IMR-90 (cell line): ENCODE data around the gene RAB40A. TPM values are rescaled to one million over a fixed set of nuclear protein-coding genes. Genes with fewer than 3 reads are reported as not detected.
A peak's percentile ranks its signal among the peaks of the same experiment; 100 is the strongest.

ENCODE experiments used
- ATAC-seq: fragments of 200-7000 bp; cut with Tn5 transposase; 2 replicates; pipeline ENCODE4 v1.9.1; 2020; ENCODE audit warnings: low read depth, mild to moderate bottlenecking, moderate library complexity
- Bru-seq: library from RNA; stranded (reverse); fragments of 400-500 nt; gene quantifications from one replicate; lab custom pipeline; 2021; lab: Mats Ljungman, UMichigan
- BruChase-seq, 2 experiments: library from RNA; stranded (reverse); fragments of 400-500 nt; gene quantifications; one replicate each; lab custom pipeline; 2021; lab: Mats Ljungman, UMichigan
- BruUV-seq: library from RNA; stranded (reverse); fragments of 400-500 nt; replicated peaks from 2 replicates; lab custom pipeline; 2021; lab: Mats Ljungman, UMichigan
- CTCF ChIA-PET: fragments of 300-600 bp; formaldehyde crosslinking; extraction: SDS; loops from one replicate; lab custom pipeline; 2021; ENCODE audit warnings: antibody characterized with exemption; lab: Yijun Ruan, JAX
- POLR2A ChIA-PET: fragments of 300-600 bp; sonication (Branson Sonifier 250); formaldehyde crosslinking; loops from one replicate; lab custom pipeline; 2022; ENCODE audit warnings: antibody characterized with exemption; ENCODE audit not compliant: unreplicated experiment; lab: Charles Lee
- DNase-seq: peaks from one replicate; pipeline ENCODE4 v3.0.0; 2013
- H2AFZ ChIP-seq: replicated peaks from 2 replicates; pipeline ENCODE3; 2013; ENCODE audit warnings: low read length, mild to moderate bottlenecking; ENCODE audit not compliant: poor library complexity
- H2AK5ac ChIP-seq: 2 replicates; pipeline ENCODE4 v1.6.1; 2013; ENCODE audit warnings: low read depth, low read length, inconsistent platforms
- H2AK9ac ChIP-seq: replicated peaks from 2 replicates; pipeline ENCODE3; 2013; ENCODE audit warnings: mild to moderate bottlenecking, low read depth, low read length, moderate library complexity; ENCODE audit not compliant: poor library complexity
- H2BK120ac ChIP-seq: 2 replicates; pipeline ENCODE4 v1.6.1; 2013; ENCODE audit warnings: low read depth, low read length, inconsistent platforms
- H2BK15ac ChIP-seq: 3 replicates; pipeline ENCODE4 v1.6.1; 2013; ENCODE audit warnings: low read depth, low read length, inconsistent platforms
- H2BK20ac ChIP-seq: 2 replicates; pipeline ENCODE4 v1.6.1; 2013; ENCODE audit warnings: low read depth, mild to moderate bottlenecking, inconsistent platforms, low read length, moderate library complexity
- H2BK5ac ChIP-seq: 2 replicates; pipeline ENCODE4 v1.6.1; 2013; ENCODE audit warnings: mild to moderate bottlenecking, low read depth, low read length, inconsistent platforms; ENCODE audit not compliant: poor library complexity, severe bottlenecking
- H3K14ac ChIP-seq: replicated peaks from 2 replicates; pipeline ENCODE4 v1.6.1; 2013; ENCODE audit warnings: low read depth, low read length, inconsistent platforms
- H3K18ac ChIP-seq: 2 replicates; pipeline ENCODE4 v1.6.1; 2013; ENCODE audit warnings: low read depth, low read length, control low read depth
- H3K23ac ChIP-seq: 2 replicates; pipeline ENCODE4 v1.6.1; 2013; ENCODE audit warnings: low read depth, low read length, inconsistent platforms
- H3K27ac ChIP-seq: 2 replicates; pipeline ENCODE4 v1.5.1; 2013; ENCODE audit warnings: mild to moderate bottlenecking, control low read depth, low read length; ENCODE audit not compliant: insufficient read depth
- H3K27me3 ChIP-seq: 2 replicates; pipeline ENCODE4 v1.6.1; 2013; ENCODE audit warnings: low read length; ENCODE audit not compliant: control insufficient read depth, insufficient read depth
- H3K36me3 ChIP-seq: 2 replicates; pipeline ENCODE4 v1.6.1; 2013; ENCODE audit warnings: low read length, mixed read lengths; ENCODE audit not compliant: control insufficient read depth, insufficient read depth
- H3K4ac ChIP-seq: 2 replicates; pipeline ENCODE4 v1.6.1; 2013; ENCODE audit warnings: low read depth, low read length, inconsistent platforms
- H3K4me1 ChIP-seq: 2 replicates; pipeline ENCODE4 v1.6.1; 2013; ENCODE audit warnings: low read length, mixed read lengths; ENCODE audit not compliant: control insufficient read depth, insufficient read depth
- H3K4me2 ChIP-seq: 2 replicates; pipeline ENCODE4 v1.6.1; 2013; ENCODE audit warnings: low read depth, mild to moderate bottlenecking, control low read depth, low read length, moderate library complexity
- H3K4me3 ChIP-seq: 2 replicates; pipeline ENCODE4 v1.5.1; 2013; ENCODE audit warnings: low read depth, mild to moderate bottlenecking, control low read depth, low read length, moderate library complexity; ENCODE audit not compliant: insufficient read depth
- H3K56ac ChIP-seq: 2 replicates; pipeline ENCODE4 v1.6.1; 2013; ENCODE audit warnings: low read length, inconsistent platforms; ENCODE audit not compliant: insufficient read depth; ENCODE audit errors: extremely low read depth
- H3K79me1 ChIP-seq, 2 experiments: 2 replicates each; pipeline ENCODE4 v1.6.1; 2013; ENCODE audit warnings: low read length in 2 of 2, inconsistent platforms in 1 of 2, low read depth in 1 of 2
- H3K9ac ChIP-seq: 2 replicates; pipeline ENCODE4 v1.6.1; 2013; ENCODE audit warnings: low read depth, low read length, control low read depth
- H3K9me1 ChIP-seq: 2 replicates; pipeline ENCODE4 v1.6.1; 2013; ENCODE audit warnings: low read length, inconsistent platforms; ENCODE audit not compliant: insufficient read depth
- H3K9me3 ChIP-seq: 2 replicates; pipeline ENCODE4 v1.6.1; 2013; ENCODE audit warnings: low read length; ENCODE audit not compliant: control insufficient read depth, insufficient read depth
- H4K20me1 ChIP-seq: 2 replicates; pipeline ENCODE4 v1.6.1; 2013; ENCODE audit warnings: low read length, inconsistent platforms; ENCODE audit not compliant: insufficient read depth
- H4K5ac ChIP-seq: 2 replicates; pipeline ENCODE4 v1.6.1; 2013; ENCODE audit warnings: mild to moderate bottlenecking, low read depth, low read length, control low read depth
- H4K8ac ChIP-seq, 2 experiments: 2 replicates each; pipeline ENCODE4 v1.6.1; 2013; ENCODE audit warnings: low read depth in 2 of 2, low read length in 2 of 2, control low read depth in 1 of 2, inconsistent platforms in 1 of 2
- H4K91ac ChIP-seq: 2 replicates; pipeline ENCODE4 v1.6.1; 2013; ENCODE audit warnings: low read depth, low read length, inconsistent platforms; ENCODE audit not compliant: insufficient read depth
- BHLHE40 ChIP-seq: fragments of 150-350 bp; IDR thresholded peaks from 2 replicates; pipeline ENCODE4 v1.6.1; 2016; ENCODE audit warnings: mild to moderate bottlenecking, low read depth, low read length
- CEBPB ChIP-seq: IDR thresholded peaks from 2 replicates; pipeline ENCODE4 v1.6.1; 2012; ENCODE audit warnings: low read depth, low read length, improper control_type of control experiment
- ELK1 ChIP-seq: fragments of 150-350 bp; IDR thresholded peaks from 2 replicates; pipeline ENCODE4 v1.6.1; 2016; ENCODE audit warnings: low read depth, mild to moderate bottlenecking, low read length, moderate library complexity, borderline replicate concordance
- MAFK ChIP-seq: IDR thresholded peaks from 2 replicates; pipeline ENCODE4 v1.6.1; 2012; ENCODE audit warnings: low read depth, low read length, improper control_type of control experiment
- MAZ ChIP-seq: IDR thresholded peaks from 2 replicates; pipeline ENCODE4 v1.6.1; 2012; ENCODE audit warnings: low read depth, mild to moderate bottlenecking, low read length, improper control_type of control experiment, moderate library complexity, borderline replicate concordance
- MXI1 ChIP-seq: IDR thresholded peaks from 2 replicates; pipeline ENCODE4 v1.6.1; 2012; ENCODE audit warnings: low read depth, mild to moderate bottlenecking, low read length, moderate library complexity, borderline replicate concordance
- NFE2L2 ChIP-seq: fragments of 150-350 bp; IDR thresholded peaks from 2 replicates; pipeline ENCODE4 v1.6.1; 2016; ENCODE audit warnings: low read depth, mild to moderate bottlenecking, low read length
- RFX5 ChIP-seq: IDR thresholded peaks from 2 replicates; pipeline ENCODE4 v1.8.0; 2012; ENCODE audit warnings: low read depth, mild to moderate bottlenecking, low read length, moderate library complexity
- USF2 ChIP-seq: fragments of 150-350 bp; IDR thresholded peaks from 2 replicates; pipeline ENCODE4 v1.6.1; 2017; ENCODE audit warnings: mild to moderate bottlenecking, antibody characterized with exemption, low read length, low read depth
- WGBS, 2 experiments: methylation state at CpG; one replicate each; pipeline versions ENCODE4 v1.1.5 to v1.1.7; 2013; ENCODE audit warnings: missing lambda C conversion rate in 2 of 2; ENCODE audit not compliant: insufficient read length in 1 of 2; ENCODE audit errors: extremely low coverage in 2 of 2; 5-methylcytosine and 5-hydroxymethylcytosine counted together
- dilution Hi-C: fragments of 300-500 bp; cut with HindIII; formaldehyde crosslinking; loops from one replicate; pipeline ENCODE4 v1.14.3; 2018; ENCODE audit warnings: low sequenced_read_pairs; ENCODE audit not compliant: unreplicated experiment
- in situ Hi-C: fragments of 300-500 bp; cut with MboI; formaldehyde crosslinking; loops from 3 replicates; pipeline ENCODE4 v1.14.3; 2019; ENCODE audit warnings: low sequenced_read_pairs, inconsistent platforms, mixed read lengths
- intact Hi-C: fragments of 100-400 bp; cut with micrococcal nuclease; formaldehyde crosslinking; loops from 2 replicates; pipeline ENCODE4 v1.10.0; 2022
- long read RNA-seq: library from polyadenylated mRNA; unstranded; transcript quantifications from one replicate; pipeline ENCODE4 v2.0.0, GENCODE V29; 2021; ENCODE audit not compliant: unreplicated experiment
- polyA plus RNA-seq, 3 experiments: library from polyadenylated mRNA; depleted of rRNA; stranded (reverse); fragments of >200 nt; gene quantifications; 2 replicates each; pipeline ENCODE4 v1.2.3, GENCODE V29; 2012; ENCODE audit warnings: low replicate concordance in 1 of 3
- total RNA-seq: library from RNA; depleted of rRNA; stranded (reverse); fragments of >200 nt; gene quantifications from 2 replicates; pipeline ENCODE4 v1.2.3, GENCODE V29; 2012; rRNA removed

RAB40A gene
- under 0.01 TPM in 2 replicates for total RNA-seq
- 0.16 and 0.26 TPM in 2 replicates for polyA plus RNA-seq (2012; rRNA removed)
- 0.05 TPM in 1 of 2 replicates, not detected in the other for polyA plus RNA-seq (2012; cell fraction: cytosol; rRNA removed)
- 1.5 and 1.9 TPM in 2 replicates for polyA plus RNA-seq (2012; cell fraction: nucleus; rRNA removed; ENCODE audit: low replicate concordance)
- Bru-seq, nascent RNA: percentile 40 among the genes with signal in this experiment
- percentile 43 among the genes with signal in this experiment for BruChase-seq, experiment 1, labeled RNA remaining after a 6-hour chase
- percentile 49 among the genes with signal in this experiment for BruChase-seq, experiment 2, labeled RNA remaining after a 2-hour chase
- long read RNA-seq: 0 reads

GRCh38 chrX:103519389-103519788, at the start of gene RAB40A:
TSS of gene RAB40A (minus strand) at chrX:103519489. CDS start at chrX:103500756, 18,733 bp downstream.
- no peak within 1 kb of the TSS for H2AK9ac ChIP-seq
- no peaks in the 10 kb centered on the region for H3K9me1 ChIP-seq
- ChIA-PET POLR2A (no interaction called here), CTCF (no interaction called here)
- DNase-seq (no peak), ATAC-seq (no peak)
- no peak within 1 kb of the TSS for H3K18ac ChIP-seq
- no peaks in the 10 kb centered on the region for H4K20me1 ChIP-seq
- in situ Hi-C loops: no loop called here
- H3K9me3 ChIP-seq: no peaks in the 10 kb centered on the region
- no peak within 1 kb of the TSS for H3K4me3 ChIP-seq
- no peak within 1 kb of the TSS for H2AK5ac ChIP-seq
- no peak within 1 kb of the TSS for H2BK15ac ChIP-seq
- H3K4me2 ChIP-seq: no peak within 1 kb of the TSS
- no peak within 1 kb of the TSS for H3K27ac ChIP-seq
- H3K9ac ChIP-seq: no peak within 1 kb of the TSS
- BruUV-seq: no TSS peak
- H2BK120ac ChIP-seq: no peak within 1 kb of the TSS
- no peak within 1 kb of the TSS for H3K4ac ChIP-seq
- H4K91ac ChIP-seq: no peak within 1 kb of the TSS
- no peak within 1 kb of the TSS for H3K56ac ChIP-seq
- intact Hi-C loops: no loop called here
- H2BK5ac ChIP-seq: no peak within 1 kb of the TSS
- H4K8ac ChIP-seq: no peak within 1 kb of the TSS
- WGBS, 2 experiments: no CpG with 5 or more reads among the region's 2 CpGs
- H4K5ac ChIP-seq: no peak within 1 kb of the TSS
- TF ChIP-seq MAFK (no peak), CEBPB (no peak), NFE2L2 (no peak), BHLHE40 (no peak), RFX5 (no peak), MAZ (no peak), ELK1 (no peak), USF2 (no peak), MXI1 (no peak)
- no peaks in the 10 kb centered on the region for H3K4me1 ChIP-seq
- dilution Hi-C loops: no loop called here
- H2BK20ac ChIP-seq: no peak within 1 kb of the TSS
- no peaks in the 10 kb centered on the region for H3K79me1 ChIP-seq
- peaks cover 3% of the 10 kb centered on the region; the same call in 1 of the 2 replicates for H3K27me3 ChIP-seq
- no peaks in the 10 kb centered on the region for H3K36me3 ChIP-seq
- no peak within 1 kb of the TSS for H2AFZ ChIP-seq
- no peak within 1 kb of the TSS for H3K23ac ChIP-seq
- H3K14ac ChIP-seq: no peak within 1 kb of the TSS
